ENCODE data around the gene CTTNBP2NL. TPM values are rescaled to one million over a fixed set of nuclear protein-coding genes. Genes with fewer than 3 reads are reported as not detected.
A peak's percentile ranks its signal among the peaks of the same experiment; 100 is the strongest.
"Not testable (repeated sequence)": the region's sequence is repeated elsewhere in the genome, so short reads cannot be mapped to it uniquely, and the experiment has no call there.

CTTNBP2NL gene
- total RNA-seq, 2 donors from 2014 or later: 47.1 to 93.3 TPM

GRCh38 chr1:112387807-112388206 lies 8.2 kb upstream of the CTTNBP2NL start:
- TF ChIP-seq CTCF (IDR thresholded peaks at IDR 0.05): no peak
- H3K9ac ChIP-seq (ENCODE audit: low read depth in 2 of 2, low read length in 2 of 2): no peak overlapping the region
- intact Hi-C loops (cut with DNase I): loop anchor here (2.0 kb wide), 1 partner anchor 79 kb away; no protein-coding TSS in a partner anchor
- H3K36me3 ChIP-seq: no peaks in the 10 kb centered on the region
- H3K4me3 ChIP-seq: no peak overlapping the region
- no peak overlapping the region for H3K27ac ChIP-seq
- H3K27me3 ChIP-seq: no peaks in the 10 kb centered on the region
- no peaks in the 10 kb centered on the region for H3K9me3 ChIP-seq
- H3K4me1 ChIP-seq: no peaks in the 10 kb centered on the region
- DNase-seq: no peak

- H3K36me3 ChIP-seq: no peaks in the 10 kb centered on the region
- no peak for DNase-seq
- TF ChIP-seq CTCF (IDR thresholded peaks at IDR 0.05): no peak
- intact Hi-C loops (cut with DNase I): loop anchor here (2.0 kb wide), 1 partner anchor 78 kb away; no protein-coding TSS in a partner anchor
- no peak overlapping the region for H3K4me3 ChIP-seq
- H3K27me3 ChIP-seq: no peaks in the 10 kb centered on the region
- no peaks in the 10 kb centered on the region for H3K9me3 ChIP-seq
- no peak overlapping the region for H3K9ac ChIP-seq (ENCODE audit: low read depth in 2 of 2, low read length in 2 of 2)
- H3K27ac ChIP-seq: no peak overlapping the region
- peaks cover 5% of the 10 kb centered on the region for H3K4me1 ChIP-seq
Measured at GRCh38 chr1:112388436-112388835, 7.6 kb upstream of the CTTNBP2NL start.

- DNase-seq: no peak
- no peak overlapping the region for H3K4me3 ChIP-seq
- peaks cover 7% of the 10 kb centered on the region for H3K4me1 ChIP-seq
- H3K9ac ChIP-seq (ENCODE audit: low read depth in 2 of 2, low read length in 2 of 2): no peak overlapping the region
- H3K36me3 ChIP-seq: no peaks in the 10 kb centered on the region
- H3K9me3 ChIP-seq: no peaks in the 10 kb centered on the region
- intact Hi-C loops (cut with DNase I): loop anchor here (2.0 to 5.0 kb wide), 3 partner anchors 77 to 318 kb away; partner anchors contain the start of genes CAPZA1, RHOC and ST7L
- no peak for TF ChIP-seq CTCF (IDR thresholded peaks at IDR 0.05)
- peak overlapping the region; percentile 4 for H3K27ac ChIP-seq
- no peaks in the 10 kb centered on the region for H3K27me3 ChIP-seq
Measured at GRCh38 chr1:112389689-112390088, 6.3 kb upstream of the CTTNBP2NL start.

- not testable (repeated sequence) for H3K4me1 ChIP-seq, H3K36me3 ChIP-seq, H3K9me3 ChIP-seq, H3K27me3 ChIP-seq
- Histone ChIP-seq H3K27ac (peak overlapping the region; percentile 87), H3K4me3 (peak overlapping the region; percentile 37), H3K9ac (ENCODE audit: low read depth in 2 of 2, low read length in 2 of 2) (peak overlapping the region in 1 of 2 donors; percentile 88)
- DNase-seq: peak; percentile 34
- intact Hi-C loops (cut with DNase I): loop anchor here (5.0 kb wide), 2 partner anchors 227 to 317 kb away; partner anchors contain the start of genes CAPZA1, RHOC and ST7L
Measured at GRCh38 chr1:112390335-112390734, 5.7 kb upstream of the CTTNBP2NL start.

GRCh38 chr1:112390775-112391602 lies 5.0 kb upstream of the CTTNBP2NL start:
- H3K27me3 ChIP-seq: no peaks in the 10 kb centered on the region
- TF ChIP-seq CTCF (IDR thresholded peaks at IDR 0.05): peak; percentile 92
- peak overlapping the region; percentile 52 to 88 for H3K9ac ChIP-seq (ENCODE audit: low read depth in 2 of 2, low read length in 2 of 2)
- peaks cover 10% of the 10 kb centered on the region for H3K4me1 ChIP-seq
- no peaks in the 10 kb centered on the region for H3K9me3 ChIP-seq
- no peaks in the 10 kb centered on the region for H3K36me3 ChIP-seq
- H3K4me3 ChIP-seq: peak overlapping the region; percentile 37
- DNase-seq: peak; percentile 96
- H3K27ac ChIP-seq: peak overlapping the region; percentile 87
- intact Hi-C loops (cut with DNase I): loop anchor here (5.0 kb wide), 2 partner anchors 226 to 316 kb away; partner anchors contain the start of genes CAPZA1, RHOC and ST7L

- Histone ChIP-seq H3K27me3 (no peaks in the 10 kb centered on the region), H3K9ac (ENCODE audit: low read depth in 2 of 2, low read length in 2 of 2) (peak overlapping the region in 1 of 2 donors; percentile 88), H3K4me1 (peaks cover 10% of the 10 kb centered on the region), H3K27ac (peak overlapping the region; percentile 87), H3K4me3 (peak overlapping the region; percentile 37), H3K36me3 (no peaks in the 10 kb centered on the region), H3K9me3 (no peaks in the 10 kb centered on the region)
- intact Hi-C loops (cut with DNase I): loop anchor here (5.0 kb wide), 2 partner anchors 226 to 316 kb away; partner anchors contain the start of genes CAPZA1, RHOC and ST7L
- no peak for DNase-seq
- no peak for TF ChIP-seq CTCF (IDR thresholded peaks at IDR 0.05)
Measured at GRCh38 chr1:112391603-112391940, 4.4 kb upstream of the CTTNBP2NL start.
